Loucy (cell line): ENCODE data around the gene HPSE.

Experiments
- H2AFZ ChIP-seq: fragments of 200-600 bp; sonication (generic); 2 replicates; pipeline ENCODE4 v1.6.0; 2016; ENCODE audit warnings: antibody characterized with exemption, mild to moderate bottlenecking, low read length, moderate library complexity
- H3F3A ChIP-seq: fragments of 200-600 bp; 2 replicates; pipeline ENCODE4 v1.6.0; 2016; ENCODE audit warnings: antibody characterized with exemption, low read depth, mild to moderate bottlenecking
- H3K27me3 ChIP-seq: fragments of 200-600 bp; sonication (generic); 2 replicates; pipeline ENCODE4 v1.6.1; 2014; ENCODE audit warnings: low read length, mild to moderate bottlenecking; ENCODE audit not compliant: insufficient read depth, poor library complexity, severe bottlenecking
- H3K36me3 ChIP-seq: fragments of 200-600 bp; sonication (generic); 2 replicates; pipeline ENCODE4 v1.6.1; 2016; ENCODE audit warnings: low read length; ENCODE audit not compliant: insufficient read depth
- H3K4me1 ChIP-seq: fragments of 200-600 bp; sonication (generic); 2 replicates; pipeline ENCODE4 v1.5.1; 2014; ENCODE audit warnings: low read length, mild to moderate bottlenecking; ENCODE audit not compliant: insufficient read depth, poor library complexity, severe bottlenecking
- H3K4me2 ChIP-seq: fragments of 200-600 bp; sonication (generic); 2 replicates; pipeline ENCODE4 v1.6.0; 2014; ENCODE audit warnings: antibody characterized with exemption, low read length, low read depth, mild to moderate bottlenecking; ENCODE audit not compliant: poor library complexity, severe bottlenecking
- H3K4me3 ChIP-seq: fragments of 200-600 bp; sonication (generic); 2 replicates; pipeline ENCODE4 v1.5.1; 2014; ENCODE audit warnings: low read length, mild to moderate bottlenecking, mixed read lengths; ENCODE audit not compliant: poor library complexity, severe bottlenecking
- H3K79me2 ChIP-seq: fragments of 200-600 bp; sonication (generic); 2 replicates; pipeline ENCODE4 v1.6.1; 2014; ENCODE audit warnings: low read length; ENCODE audit not compliant: insufficient read depth
- H3K9ac ChIP-seq: fragments of 200-600 bp; sonication (generic); 2 replicates; pipeline ENCODE4 v1.6.0; 2014; ENCODE audit warnings: mild to moderate bottlenecking, low read depth, low read length, moderate library complexity; ENCODE audit not compliant: poor library complexity, severe bottlenecking
- H3K9me2 ChIP-seq: fragments of 200-600 bp; sonication (generic); replicated peaks from 2 replicates; pipeline ENCODE4 v1.6.1; 2016; ENCODE audit warnings: low read depth, low read length, mixed read lengths
- H3K9me3 ChIP-seq: fragments of 200-600 bp; sonication (generic); 2 replicates; pipeline ENCODE4 v1.6.1; 2014; ENCODE audit warnings: mild to moderate bottlenecking, antibody characterized with exemption, low read length, low read depth; ENCODE audit not compliant: insufficient read depth
- H4K20me1 ChIP-seq: fragments of 200-600 bp; sonication (generic); 2 replicates; pipeline ENCODE4 v1.6.0; 2014; ENCODE audit warnings: antibody characterized with exemption, low read length, mild to moderate bottlenecking; ENCODE audit not compliant: insufficient read depth, poor library complexity, severe bottlenecking
- CTCF ChIP-seq: fragments of 200-600 bp; sonication (generic); conservative IDR thresholded peaks from 2 replicates; pipeline ENCODE4 v1.5.1; 2014; ENCODE audit warnings: mild to moderate bottlenecking, antibody characterized with exemption, low read length
- EZH2phosphoT487 ChIP-seq: fragments of 200-600 bp; IDR thresholded peaks from 2 replicates; pipeline ENCODE4 v1.6.1; 2018; ENCODE audit warnings: antibody characterized with exemption, mild to moderate bottlenecking, moderate library complexity, borderline replicate concordance

HPSE gene

GRCh38 chr4:83378419-83378818 lies 43.8 kb upstream of the HPSE start:
- Histone ChIP-seq H3K9ac (no peak overlapping the region), H3F3A (no peaks in the 10 kb centered on the region), H4K20me1 (no peaks in the 10 kb centered on the region), H3K4me1 (no peaks in the 10 kb centered on the region), H3K27me3 (no peaks in the 10 kb centered on the region), H3K9me2 (no peaks in the 10 kb centered on the region), H3K4me3 (no peak overlapping the region), H3K36me3 (no peaks in the 10 kb centered on the region), H3K9me3 (peaks cover 8% of the 10 kb centered on the region; the same call in 1 of the 2 replicates), H3K79me2 (no peaks in the 10 kb centered on the region), H2AFZ (no peak overlapping the region), H3K4me2 (no peak overlapping the region)
- TF ChIP-seq EZH2phosphoT487 = no peak
- TF ChIP-seq CTCF = no peak

GRCh38 chr4:83372931-83373330 lies 38.3 kb upstream of the HPSE start:
- no peaks in the 10 kb centered on the region for H3K79me2 ChIP-seq
- H3K9me3 ChIP-seq = no peaks in the 10 kb centered on the region
- H3K9ac ChIP-seq = no peak overlapping the region
- no peak overlapping the region for H3K4me2 ChIP-seq
- H3K36me3 ChIP-seq = no peaks in the 10 kb centered on the region
- H3K4me1 ChIP-seq = peaks cover 7% of the 10 kb centered on the region
- TF ChIP-seq CTCF (no peak), EZH2phosphoT487 (no peak)
- H3F3A ChIP-seq = no peaks in the 10 kb centered on the region
- H4K20me1 ChIP-seq = no peaks in the 10 kb centered on the region
- H3K4me3 ChIP-seq = no peak overlapping the region
- H2AFZ ChIP-seq = no peak overlapping the region
- H3K9me2 ChIP-seq = no peaks in the 10 kb centered on the region
- no peaks in the 10 kb centered on the region for H3K27me3 ChIP-seq

GRCh38 chr4:83371936-83372335 lies 37.3 kb upstream of the HPSE start:
- H3K36me3 ChIP-seq = no peaks in the 10 kb centered on the region
- H3K9me3 ChIP-seq = no peaks in the 10 kb centered on the region
- H3K4me2 ChIP-seq = no peak overlapping the region
- H3F3A ChIP-seq = no peaks in the 10 kb centered on the region
- TF ChIP-seq EZH2phosphoT487 (no peak), CTCF (no peak)
- no peaks in the 10 kb centered on the region for H3K27me3 ChIP-seq
- H3K9me2 ChIP-seq = no peaks in the 10 kb centered on the region
- H3K9ac ChIP-seq = no peak overlapping the region
- no peaks in the 10 kb centered on the region for H3K79me2 ChIP-seq
- no peaks in the 10 kb centered on the region for H4K20me1 ChIP-seq
- peaks cover 7% of the 10 kb centered on the region for H3K4me1 ChIP-seq
- H2AFZ ChIP-seq = no peak overlapping the region
- no peak overlapping the region for H3K4me3 ChIP-seq
